Measurements from ENCODE around the gene CKB.
"Not testable (repeated sequence)": the region's sequence is repeated elsewhere in the genome, so short reads cannot be mapped to it uniquely, and the experiment has no call there.

The CKB gene

GRCh38 chr14:103526247-103526913 is 3.8 kb upstream of the CKB start:
- H3K4me1 ChIP-seq (ENCODE audit: insufficient read depth, poor library complexity, severe bottlenecking): peaks cover 6% of the 10 kb centered on the region
- TF ChIP-seq CTCF (IDR thresholded peaks at IDR 0.05; ENCODE audit: poor library complexity, severe bottlenecking): no peak
- peaks cover 16% of the 10 kb centered on the region for H3K27me3 ChIP-seq (ENCODE audit: insufficient read depth, poor library complexity, severe bottlenecking)
- no peaks in the 10 kb centered on the region for H3K9me3 ChIP-seq (ENCODE audit: severe bottlenecking)
- H3K27ac ChIP-seq (ENCODE audit: poor library complexity, severe bottlenecking): no peak overlapping the region
- H3K36me3 ChIP-seq (ENCODE audit: low read depth): peaks cover 12% of the 10 kb centered on the region
- DNase-seq (ENCODE audit: low spot score) (no peak), ATAC-seq (ENCODE audit: low read depth) (no peak)
- H3K4me3 ChIP-seq (ENCODE audit: severe bottlenecking): no peak overlapping the region

GRCh38 chr14:103525430-103526246 is 3.0 kb upstream of the CKB start:
- H3K4me3 ChIP-seq (ENCODE audit: severe bottlenecking); H3K9me3 ChIP-seq (ENCODE audit: severe bottlenecking); H3K27ac ChIP-seq (ENCODE audit: poor library complexity, severe bottlenecking); ATAC-seq (ENCODE audit: low read depth); H3K36me3 ChIP-seq (ENCODE audit: low read depth); H3K4me1 ChIP-seq (ENCODE audit: insufficient read depth, poor library complexity, severe bottlenecking); DNase-seq (ENCODE audit: low spot score): not testable (repeated sequence)
- H3K27me3 ChIP-seq (ENCODE audit: insufficient read depth, poor library complexity, severe bottlenecking): peaks cover 16% of the 10 kb centered on the region

GRCh38 chr14:103524002-103524935 is 1.6 kb upstream of the CKB start:
- Histone ChIP-seq H3K27ac (ENCODE audit: poor library complexity, severe bottlenecking) (no peak overlapping the region), H3K36me3 (ENCODE audit: low read depth) (peaks cover 5% of the 10 kb centered on the region; the same call in 1 of the 2 replicates), H3K4me3 (ENCODE audit: severe bottlenecking) (no peak overlapping the region), H3K9me3 (ENCODE audit: severe bottlenecking) (no peaks in the 10 kb centered on the region), H3K4me1 (ENCODE audit: insufficient read depth, poor library complexity, severe bottlenecking) (peaks cover 4% of the 10 kb centered on the region), H3K27me3 (ENCODE audit: insufficient read depth, poor library complexity, severe bottlenecking) (peaks cover 16% of the 10 kb centered on the region)
- no peak for TF ChIP-seq CTCF (IDR thresholded peaks at IDR 0.05; ENCODE audit: poor library complexity, severe bottlenecking)
- DNase-seq (ENCODE audit: low spot score) (no peak), ATAC-seq (ENCODE audit: low read depth) (no peak)

- TF ChIP-seq CTCF (IDR thresholded peaks at IDR 0.05; ENCODE audit: poor library complexity, severe bottlenecking): no peak
- H3K27ac ChIP-seq (ENCODE audit: poor library complexity, severe bottlenecking): no peak overlapping the region
- no peaks in the 10 kb centered on the region for H3K9me3 ChIP-seq (ENCODE audit: severe bottlenecking)
- peaks cover 5% of the 10 kb centered on the region; the same call in 1 of the 2 replicates for H3K36me3 ChIP-seq (ENCODE audit: low read depth)
- ATAC-seq (ENCODE audit: low read depth) (no peak), DNase-seq (ENCODE audit: low spot score) (no peak)
- peaks cover 10% of the 10 kb centered on the region for H3K4me1 ChIP-seq (ENCODE audit: insufficient read depth, poor library complexity, severe bottlenecking)
- H3K4me3 ChIP-seq (ENCODE audit: severe bottlenecking): no peak overlapping the region
- peaks cover 16% of the 10 kb centered on the region for H3K27me3 ChIP-seq (ENCODE audit: insufficient read depth, poor library complexity, severe bottlenecking)
These were observed 935 bp upstream of the CKB start for GRCh38 chr14:103523575-103523954.

Measured in RWPE2 (cell line).